Measurements from ENCODE around the gene GPR18.

GPR18 gene

DNA sequence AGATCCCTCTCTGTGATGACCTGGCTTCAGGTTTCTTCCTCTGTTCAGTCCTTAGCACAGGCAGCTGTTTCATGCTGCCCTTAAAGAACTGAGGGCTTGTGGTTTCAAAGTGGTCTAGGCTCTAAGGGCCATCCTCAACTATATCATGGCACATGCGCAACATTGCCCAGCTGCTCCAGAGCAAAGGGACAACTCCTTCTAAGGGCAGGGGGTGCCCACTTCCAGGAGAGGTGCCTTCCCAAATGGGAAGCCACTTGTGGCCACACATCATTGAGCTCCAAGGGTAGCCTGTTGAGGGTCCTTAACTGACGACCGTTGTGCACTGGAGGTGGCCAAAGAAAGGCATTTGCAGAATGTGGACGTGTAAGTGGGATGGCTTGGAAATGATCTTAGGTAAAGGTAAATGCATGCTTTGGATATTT lies 41.8 kb upstream of the GPR18 start:
- Histone ChIP-seq H3K23ac (ENCODE audit: low read depth, low read length, poor library complexity) (no peak overlapping the region), H2AK5ac (ENCODE audit: low read depth, low read length) (no peak overlapping the region), H3K27me3 (ENCODE audit: control insufficient read depth in 3 of 3, insufficient read depth in 3 of 3, low read depth in 1 of 3, low read length in 3 of 3) (no peaks in the 10 kb centered on the region), H3K36me3 (replicated peaks in 1 of 2; ENCODE audit: control insufficient read depth in 2 of 2, insufficient read depth in 2 of 2, low read length in 2 of 2) (peaks cover 4% of the 10 kb centered on the region in 2 donors), H3K4me1 (ENCODE audit: control insufficient read depth in 2 of 2, insufficient read depth in 1 of 2, low read depth in 1 of 2, low read length in 2 of 2) (no peaks in the 10 kb centered on the region), H3K27ac (replicated peaks; ENCODE audit: low read length) (no peak overlapping the region), H3K9me3 (replicated peaks in 1 of 2; ENCODE audit: control insufficient read depth in 2 of 2, insufficient read depth in 1 of 2, low read depth in 1 of 2, low read length in 2 of 2) (peaks cover 0 to 3% of the 10 kb centered on the region in 2 donors), H3K4ac (ENCODE audit: low read length) (no peak overlapping the region), H3K4me2 (ENCODE audit: insufficient read depth, low read length, poor library complexity, severe bottlenecking) (no peak overlapping the region), H2BK15ac (ENCODE audit: low read length) (no peak overlapping the region), H3K18ac (ENCODE audit: low read length) (no peak overlapping the region), H2AFZ (ENCODE audit: low read length) (no peak overlapping the region), H2BK5ac (ENCODE audit: low read length) (no peak overlapping the region), H3K9ac (ENCODE audit: low read depth, low read length, poor library complexity) (no peak overlapping the region), H3K4me3 (ENCODE audit: low read length in 2 of 2) (no peak overlapping the region), H3K79me1 (ENCODE audit: low read depth, low read length) (no peaks in the 10 kb centered on the region), H4K91ac (ENCODE audit: low read depth, low read length, poor library complexity) (no peak overlapping the region), H4K8ac (ENCODE audit: low read depth, low read length) (no peak overlapping the region), H2BK12ac (ENCODE audit: low read length) (no peak overlapping the region), H3K14ac (ENCODE audit: low read length) (no peak overlapping the region), H2BK120ac (ENCODE audit: low read depth, low read length) (no peak overlapping the region)
- WGBS, 2 donors (ENCODE audit: extremely low coverage in 2 of 2, insufficient read length in 2 of 2, insufficient replicate concordance in 1 of 2): no CpG with 5 or more reads among the region's 4 CpGs
- DNase-seq (ENCODE audit: low spot score): no peak

DNA sequence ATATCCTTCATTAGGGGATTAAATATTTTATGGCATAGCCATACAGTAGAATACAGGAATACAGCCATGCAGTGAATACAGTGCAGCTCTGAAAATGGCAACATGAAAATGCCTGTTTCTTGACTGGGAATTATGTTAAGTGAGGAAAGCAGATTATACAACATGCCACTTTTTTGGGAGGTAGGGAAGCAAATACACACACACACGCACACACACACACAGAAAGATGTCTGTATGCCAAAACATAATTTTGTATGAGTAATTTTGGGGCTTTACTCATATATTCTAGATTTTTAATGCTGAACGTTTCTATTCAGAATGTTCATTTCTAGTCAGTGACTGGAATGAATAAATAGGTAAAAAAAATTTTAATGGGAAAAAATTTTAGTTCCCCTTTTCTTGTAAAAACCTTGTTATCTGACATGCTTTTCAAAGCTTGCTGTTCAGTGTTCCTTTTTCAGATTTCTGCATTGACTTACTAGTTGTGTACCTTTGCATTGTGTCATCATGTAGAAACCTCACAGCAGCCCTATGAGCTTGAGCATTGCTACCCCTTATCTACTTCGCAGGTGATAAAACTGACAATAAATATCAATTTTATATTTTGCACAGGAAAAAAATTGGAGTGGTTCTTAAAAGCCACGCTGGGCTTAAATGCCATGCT lies 41.2 kb upstream of the GPR18 start:
- no peak overlapping the region for H2AFZ ChIP-seq (ENCODE audit: low read length)
- no peak overlapping the region for H4K8ac ChIP-seq (ENCODE audit: low read depth, low read length)
- H3K36me3 ChIP-seq (replicated peaks in 1 of 2; ENCODE audit: control insufficient read depth in 2 of 2, insufficient read depth in 2 of 2, low read length in 2 of 2): peaks cover 4% of the 10 kb centered on the region in 2 donors
- H3K27me3 ChIP-seq (ENCODE audit: control insufficient read depth in 3 of 3, insufficient read depth in 3 of 3, low read depth in 1 of 3, low read length in 3 of 3): no peaks in the 10 kb centered on the region
- H2BK12ac ChIP-seq (ENCODE audit: low read length): no peak overlapping the region
- H3K27ac ChIP-seq (replicated peaks; ENCODE audit: low read length): no peak overlapping the region
- H3K23ac ChIP-seq (ENCODE audit: low read depth, low read length, poor library complexity): no peak overlapping the region
- no peak overlapping the region for H3K14ac ChIP-seq (ENCODE audit: low read length)
- no peak overlapping the region for H2BK15ac ChIP-seq (ENCODE audit: low read length)
- H2BK5ac ChIP-seq (ENCODE audit: low read length): no peak overlapping the region
- H3K18ac ChIP-seq (ENCODE audit: low read length): no peak overlapping the region
- WGBS, 2 donors (ENCODE audit: extremely low coverage in 2 of 2, insufficient read length in 2 of 2, insufficient replicate concordance in 1 of 2): no CpG with 5 or more reads among the region's 4 CpGs
- DNase-seq (ENCODE audit: low spot score): no peak
- no peak overlapping the region for H4K91ac ChIP-seq (ENCODE audit: low read depth, low read length, poor library complexity)
- no peaks in the 10 kb centered on the region for H3K79me1 ChIP-seq (ENCODE audit: low read depth, low read length)
- peaks cover 0 to 3% of the 10 kb centered on the region in 2 donors for H3K9me3 ChIP-seq (replicated peaks in 1 of 2; ENCODE audit: control insufficient read depth in 2 of 2, insufficient read depth in 1 of 2, low read depth in 1 of 2, low read length in 2 of 2)
- H3K4me2 ChIP-seq (ENCODE audit: insufficient read depth, low read length, poor library complexity, severe bottlenecking): no peak overlapping the region
- no peaks in the 10 kb centered on the region for H3K4me1 ChIP-seq (ENCODE audit: control insufficient read depth in 2 of 2, insufficient read depth in 1 of 2, low read depth in 1 of 2, low read length in 2 of 2)
- H3K4me3 ChIP-seq (ENCODE audit: low read length in 2 of 2): no peak overlapping the region
- H2BK120ac ChIP-seq (ENCODE audit: low read depth, low read length): no peak overlapping the region
- no peak overlapping the region for H3K4ac ChIP-seq (ENCODE audit: low read length)
- no peak overlapping the region for H2AK5ac ChIP-seq (ENCODE audit: low read depth, low read length)
- no peak overlapping the region for H3K9ac ChIP-seq (ENCODE audit: low read depth, low read length, poor library complexity)

DNA sequence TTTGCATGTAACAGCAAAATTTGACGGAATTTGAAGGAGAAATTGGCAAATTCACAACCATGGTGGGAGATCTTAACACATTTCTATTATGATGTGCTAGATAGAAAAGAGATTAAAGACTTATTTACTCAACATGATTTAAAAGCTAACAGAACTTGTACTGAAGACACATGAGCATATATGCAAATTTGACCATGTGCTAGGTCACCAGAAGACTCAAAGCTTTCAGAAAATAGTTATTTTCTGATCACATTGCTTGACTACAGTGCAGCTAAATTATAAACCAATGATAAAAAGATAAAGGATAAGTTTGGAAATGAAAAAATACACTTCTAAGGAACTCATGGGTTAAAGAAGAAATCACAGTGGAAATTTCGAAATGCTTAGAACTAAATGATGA lies 39.9 kb upstream of the GPR18 start:
- no peak overlapping the region for H3K18ac ChIP-seq (ENCODE audit: low read length)
- no peak overlapping the region for H2AFZ ChIP-seq (ENCODE audit: low read length)
- no peak overlapping the region for H3K4ac ChIP-seq (ENCODE audit: low read length)
- H3K4me1 ChIP-seq (ENCODE audit: control insufficient read depth in 2 of 2, insufficient read depth in 1 of 2, low read depth in 1 of 2, low read length in 2 of 2): no peaks in the 10 kb centered on the region
- H2BK12ac ChIP-seq (ENCODE audit: low read length): no peak overlapping the region
- no CpG with 5 or more reads among the region's 2 CpGs for WGBS, 2 donors (ENCODE audit: extremely low coverage in 2 of 2, insufficient read length in 2 of 2, insufficient replicate concordance in 1 of 2)
- H3K36me3 ChIP-seq (replicated peaks in 1 of 2; ENCODE audit: control insufficient read depth in 2 of 2, insufficient read depth in 2 of 2, low read length in 2 of 2): no peaks in the 10 kb centered on the region
- H3K4me3 ChIP-seq (ENCODE audit: low read length in 2 of 2): no peak overlapping the region
- H3K27me3 ChIP-seq (ENCODE audit: control insufficient read depth in 3 of 3, insufficient read depth in 3 of 3, low read depth in 1 of 3, low read length in 3 of 3): no peaks in the 10 kb centered on the region
- H2BK120ac ChIP-seq (ENCODE audit: low read depth, low read length): no peak overlapping the region
- no peak overlapping the region for H2AK5ac ChIP-seq (ENCODE audit: low read depth, low read length)
- no peak for DNase-seq (ENCODE audit: low spot score)
- no peak overlapping the region for H3K27ac ChIP-seq (replicated peaks; ENCODE audit: low read length)
- no peak overlapping the region for H3K9ac ChIP-seq (ENCODE audit: low read depth, low read length, poor library complexity)
- no peak overlapping the region for H4K91ac ChIP-seq (ENCODE audit: low read depth, low read length, poor library complexity)
- no peaks in the 10 kb centered on the region for H3K9me3 ChIP-seq (replicated peaks in 1 of 2; ENCODE audit: control insufficient read depth in 2 of 2, insufficient read depth in 1 of 2, low read depth in 1 of 2, low read length in 2 of 2)
- no peak overlapping the region for H4K8ac ChIP-seq (ENCODE audit: low read depth, low read length)
- H3K23ac ChIP-seq (ENCODE audit: low read depth, low read length, poor library complexity): no peak overlapping the region
- H2BK15ac ChIP-seq (ENCODE audit: low read length): no peak overlapping the region
- no peak overlapping the region for H3K14ac ChIP-seq (ENCODE audit: low read length)
- H3K79me1 ChIP-seq (ENCODE audit: low read depth, low read length): no peaks in the 10 kb centered on the region
- no peak overlapping the region for H2BK5ac ChIP-seq (ENCODE audit: low read length)
- H3K4me2 ChIP-seq (ENCODE audit: insufficient read depth, low read length, poor library complexity, severe bottlenecking): no peak overlapping the region

DNA sequence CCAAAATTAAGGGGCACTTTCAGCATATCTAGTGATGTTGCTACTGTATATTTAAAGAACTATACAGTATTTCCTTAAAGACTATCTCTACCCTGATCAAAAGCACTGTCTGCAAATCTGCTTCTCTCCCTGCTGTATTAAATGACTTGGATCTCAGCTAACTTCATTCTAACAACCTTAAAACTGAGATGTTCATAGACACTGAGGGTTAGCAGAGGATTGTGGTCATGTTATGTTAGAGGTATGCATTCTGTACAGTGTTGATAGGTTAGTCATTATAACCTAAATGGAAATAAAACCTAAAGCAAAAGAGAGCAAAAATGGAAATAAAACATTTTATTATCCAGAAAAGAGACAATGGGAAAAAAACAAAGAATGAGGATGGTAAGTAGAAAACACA lies 39.2 kb upstream of the GPR18 start:
- H3K14ac ChIP-seq (ENCODE audit: low read length): no peak overlapping the region
- H3K27me3 ChIP-seq (ENCODE audit: control insufficient read depth in 3 of 3, insufficient read depth in 3 of 3, low read depth in 1 of 3, low read length in 3 of 3): no peaks in the 10 kb centered on the region
- H2BK15ac ChIP-seq (ENCODE audit: low read length): no peak overlapping the region
- H3K27ac ChIP-seq (replicated peaks; ENCODE audit: low read length): no peak overlapping the region
- H3K36me3 ChIP-seq (replicated peaks in 1 of 2; ENCODE audit: control insufficient read depth in 2 of 2, insufficient read depth in 2 of 2, low read length in 2 of 2): no peaks in the 10 kb centered on the region
- H3K23ac ChIP-seq (ENCODE audit: low read depth, low read length, poor library complexity): no peak overlapping the region
- no peak overlapping the region for H2AK5ac ChIP-seq (ENCODE audit: low read depth, low read length)
- H3K18ac ChIP-seq (ENCODE audit: low read length): no peak overlapping the region
- no peak overlapping the region for H3K4ac ChIP-seq (ENCODE audit: low read length)
- H3K9ac ChIP-seq (ENCODE audit: low read depth, low read length, poor library complexity): no peak overlapping the region
- H3K4me1 ChIP-seq (ENCODE audit: control insufficient read depth in 2 of 2, insufficient read depth in 1 of 2, low read depth in 1 of 2, low read length in 2 of 2): no peaks in the 10 kb centered on the region
- H3K4me3 ChIP-seq (ENCODE audit: low read length in 2 of 2): no peak overlapping the region
- H3K9me3 ChIP-seq (replicated peaks in 1 of 2; ENCODE audit: control insufficient read depth in 2 of 2, insufficient read depth in 1 of 2, low read depth in 1 of 2, low read length in 2 of 2): no peaks in the 10 kb centered on the region
- H4K8ac ChIP-seq (ENCODE audit: low read depth, low read length): no peak overlapping the region
- no peak overlapping the region for H2BK5ac ChIP-seq (ENCODE audit: low read length)
- H4K91ac ChIP-seq (ENCODE audit: low read depth, low read length, poor library complexity): no peak overlapping the region
- H2BK120ac ChIP-seq (ENCODE audit: low read depth, low read length): no peak overlapping the region
- no peak overlapping the region for H2AFZ ChIP-seq (ENCODE audit: low read length)
- no peak overlapping the region for H3K4me2 ChIP-seq (ENCODE audit: insufficient read depth, low read length, poor library complexity, severe bottlenecking)
- no peak overlapping the region for H2BK12ac ChIP-seq (ENCODE audit: low read length)
- no peaks in the 10 kb centered on the region for H3K79me1 ChIP-seq (ENCODE audit: low read depth, low read length)
- no peak for DNase-seq (ENCODE audit: low spot score)

All from neuronal stem cell (in vitro differentiated cells).